CD4-positive, alpha-beta T cell (primary cell): ENCODE results near the gene PAAF1. TPM values are rescaled to one million over a fixed set of nuclear protein-coding genes. Genes with fewer than 3 reads are reported as not detected.
"Not testable (repeated sequence)": the region's sequence is repeated elsewhere in the genome, so short reads cannot be mapped to it uniquely, and the experiment has no call there.

ENCODE experiments used
- ATAC-seq: fragments of 200-7000 bp; cut with Tn5 transposase; one replicate; pipeline ENCODE4 v1.10.0; 2022; ENCODE audit warnings: mild to moderate bottlenecking; ENCODE audit not compliant: poor library complexity
- CTCF ChIA-PET: fragments of 350-600 bp; sonication (Branson Sonifier 250); formaldehyde crosslinking; loops from one replicate; lab custom pipeline; 2021; ENCODE audit warnings: antibody characterized with exemption, inconsistent platforms; lab: Charles Lee
- POLR2A ChIA-PET: fragments of 350-600 bp; sonication (Branson Sonifier 250); formaldehyde crosslinking; loops from one replicate; lab custom pipeline; 2021; ENCODE audit warnings: antibody characterized with exemption, inconsistent platforms; lab: Charles Lee
- DNase-seq, 14 experiments: peaks; one replicate each; pipeline ENCODE4 v3.0.0-alpha.2; 2013 to 2020; ENCODE audit warnings: mixed read lengths in 2 of 14
- H3K27ac ChIP-seq, 2 donors: one replicate each; pipeline versions ENCODE4 v1.5.1 to v1.7.0; 2013; ENCODE audit warnings: low read length in 2 of 2, low read depth in 1 of 2, mild to moderate bottlenecking in 1 of 2
- H3K27me3 ChIP-seq, 2 experiments: 1 replicate in 1 of 2; 2 replicates in 1 of 2; pipeline versions ENCODE4 v1.6.1 to v1.7.0; 2013; ENCODE audit warnings: low read length in 2 of 2, control low read depth in 1 of 2, mild to moderate bottlenecking in 1 of 2, moderate library complexity in 1 of 2; ENCODE audit not compliant: insufficient read depth in 2 of 2, control insufficient read depth in 1 of 2
- H3K36me3 ChIP-seq: one replicate; pipeline ENCODE4 v1.6.1; 2013; ENCODE audit warnings: low read length, control low read depth; ENCODE audit not compliant: insufficient read depth
- H3K4me1 ChIP-seq: one replicate; pipeline ENCODE4 v1.6.1; 2013; ENCODE audit warnings: low read length, control low read depth; ENCODE audit not compliant: insufficient read depth
- H3K4me3 ChIP-seq: one replicate; pipeline ENCODE4 v1.5.1; 2013; ENCODE audit warnings: mild to moderate bottlenecking, low read length, moderate library complexity
- H3K9me3 ChIP-seq, 2 experiments: 1 replicate in 1 of 2; 2 replicates in 1 of 2; pipeline versions ENCODE4 v1.6.1 to v1.7.0; 2013; ENCODE audit warnings: low read length in 2 of 2, mild to moderate bottlenecking in 2 of 2, control low read depth in 1 of 2, moderate library complexity in 1 of 2; ENCODE audit not compliant: control insufficient read depth in 1 of 2, insufficient read depth in 1 of 2
- H3K27ac Mint-ChIP-seq: one replicate; pipeline ENCODE4 v1.8.0; 2020; ENCODE audit warnings: mixed read lengths
- H3K27me3 Mint-ChIP-seq: one replicate; pipeline ENCODE4 v1.8.0; 2021; ENCODE audit warnings: mixed read lengths
- H3K36me3 Mint-ChIP-seq: one replicate; pipeline ENCODE4 v1.8.0; 2021; ENCODE audit warnings: low read depth, mixed read lengths
- H3K4me1 Mint-ChIP-seq: one replicate; pipeline ENCODE4 v1.8.0; 2021; ENCODE audit warnings: low read depth, mixed read lengths
- H3K4me3 Mint-ChIP-seq: one replicate; pipeline ENCODE4 v1.8.0; 2020; ENCODE audit warnings: mild to moderate bottlenecking, mixed read lengths
- H3K9me3 Mint-ChIP-seq: one replicate; pipeline ENCODE4 v1.8.0; 2020; ENCODE audit warnings: mixed read lengths
- intact Hi-C, 2 experiments: fragments of 100-400 bp; cut with DNase I in 1 of 2; cut with micrococcal nuclease in 1 of 2; formaldehyde crosslinking; loops; one replicate each; pipeline versions ENCODE4 v1.15.1 to v1.9.0; 2023 to 2025; cut with DNase I, micrococcal nuclease
- total RNA-seq, 174 experiments: library from RNA in 2 of 174; stranded (reverse) in 2 of 174; gene quantifications; one replicate each; pipeline ENCODE4 v1.2.3 and lab custom pipeline; 2021 to 2026
- TF ChIP-seq, protein P1 (sequence below): fragments of 200-600 bp; IDR thresholded peaks from one replicate; pipeline ENCODE4 v1.8.0; 2022; ENCODE audit warnings: antibody characterized with exemption, mild to moderate bottlenecking

PAAF1 gene
- total RNA-seq, 2 experiments from 2014 or later = 6.2 to 7.6 TPM

DNA sequence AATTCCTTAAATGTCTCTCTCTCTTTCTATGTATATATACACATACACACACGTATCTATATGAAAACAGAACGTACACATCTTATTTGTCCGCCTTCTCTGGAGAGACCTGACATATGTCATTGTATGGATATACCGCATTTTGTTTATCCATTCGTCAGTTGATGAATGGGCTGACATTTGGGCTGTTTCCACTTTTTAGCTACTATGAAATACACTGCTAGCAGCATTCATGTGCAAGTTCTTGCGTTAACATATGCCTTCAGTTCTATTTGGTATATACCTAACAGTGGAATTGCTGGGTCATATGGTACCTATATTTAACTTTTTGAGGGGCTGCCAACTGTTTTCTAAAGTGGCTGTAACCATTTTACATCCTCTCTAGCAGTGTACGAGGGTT lies 56.0 kb downstream of the PAAF1 start:
- peaks cover 33% of the 10 kb centered on the region for H3K36me3 ChIP-seq
- H3K27ac ChIP-seq = no peak overlapping the region
- H3K36me3 Mint-ChIP-seq = peaks cover 62% of the 10 kb centered on the region
- H3K4me3 Mint-ChIP-seq = no peak overlapping the region
- H3K27me3 ChIP-seq = no peaks in the 10 kb centered on the region
- POLR2A ChIA-PET = no interaction called here
- TF ChIP-seq, protein P1, sequence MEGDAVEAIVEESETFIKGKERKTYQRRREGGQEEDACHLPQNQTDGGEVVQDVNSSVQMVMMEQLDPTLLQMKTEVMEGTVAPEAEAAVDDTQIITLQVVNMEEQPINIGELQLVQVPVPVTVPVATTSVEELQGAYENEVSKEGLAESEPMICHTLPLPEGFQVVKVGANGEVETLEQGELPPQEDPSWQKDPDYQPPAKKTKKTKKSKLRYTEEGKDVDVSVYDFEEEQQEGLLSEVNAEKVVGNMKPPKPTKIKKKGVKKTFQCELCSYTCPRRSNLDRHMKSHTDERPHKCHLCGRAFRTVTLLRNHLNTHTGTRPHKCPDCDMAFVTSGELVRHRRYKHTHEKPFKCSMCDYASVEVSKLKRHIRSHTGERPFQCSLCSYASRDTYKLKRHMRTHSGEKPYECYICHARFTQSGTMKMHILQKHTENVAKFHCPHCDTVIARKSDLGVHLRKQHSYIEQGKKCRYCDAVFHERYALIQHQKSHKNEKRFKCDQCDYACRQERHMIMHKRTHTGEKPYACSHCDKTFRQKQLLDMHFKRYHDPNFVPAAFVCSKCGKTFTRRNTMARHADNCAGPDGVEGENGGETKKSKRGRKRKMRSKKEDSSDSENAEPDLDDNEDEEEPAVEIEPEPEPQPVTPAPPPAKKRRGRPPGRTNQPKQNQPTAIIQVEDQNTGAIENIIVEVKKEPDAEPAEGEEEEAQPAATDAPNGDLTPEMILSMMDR = no peak
- no peaks in the 10 kb centered on the region for H3K4me1 Mint-ChIP-seq
- no peaks in the 10 kb centered on the region for H3K27me3 Mint-ChIP-seq
- CTCF ChIA-PET = no interaction called here
- ATAC-seq (no peak), DNase-seq (no peak)
- H3K9me3 Mint-ChIP-seq = no peaks in the 10 kb centered on the region
- H3K4me1 ChIP-seq = no peaks in the 10 kb centered on the region
- peaks cover 0 to 11% of the 10 kb centered on the region in 2 experiments for H3K9me3 ChIP-seq
- no peak overlapping the region for H3K4me3 ChIP-seq
- no peak overlapping the region for H3K27ac Mint-ChIP-seq
- intact Hi-C loops = loop anchor here in 1 of 2 experiments (5.0 kb wide), 1 partner anchor 305 kb away; no protein-coding TSS in a partner anchor

GRCh38 chr11:73936047-73936446 lies 59.2 kb downstream of the PAAF1 start:
- Histone ChIP-seq H3K9me3 (peaks cover 0 to 14% of the 10 kb centered on the region in 2 experiments), H3K36me3 (peaks cover 16% of the 10 kb centered on the region)
- intact Hi-C loops, H3K4me1 Mint-ChIP-seq, H3K27ac Mint-ChIP-seq, H3K4me3 ChIP-seq, POLR2A ChIA-PET, H3K27me3 Mint-ChIP-seq, H3K27me3 ChIP-seq, H3K4me3 Mint-ChIP-seq, ATAC-seq, H3K27ac ChIP-seq, H3K9me3 Mint-ChIP-seq, DNase-seq, CTCF ChIA-PET, H3K4me1 ChIP-seq: not testable (repeated sequence)
- peaks cover 46% of the 10 kb centered on the region for H3K36me3 Mint-ChIP-seq

GRCh38 chr11:73939096-73939495 lies 62.3 kb downstream of the PAAF1 start:
- ChIA-PET POLR2A (no interaction called here), CTCF (no interaction called here)
- Histone ChIP-seq H3K36me3 (peaks cover 6% of the 10 kb centered on the region), H3K27ac (no peak overlapping the region), H3K4me3 (no peak overlapping the region), H3K9me3 (peaks cover 0 to 14% of the 10 kb centered on the region in 2 experiments), H3K27me3 (no peaks in the 10 kb centered on the region), H3K4me1 (no peaks in the 10 kb centered on the region)
- H3K9me3 Mint-ChIP-seq = no peaks in the 10 kb centered on the region
- no peak overlapping the region for H3K27ac Mint-ChIP-seq
- no peak overlapping the region for H3K4me3 Mint-ChIP-seq
- DNase-seq (no peak), ATAC-seq (no peak)
- peaks cover 26% of the 10 kb centered on the region for H3K36me3 Mint-ChIP-seq
- no peaks in the 10 kb centered on the region for H3K27me3 Mint-ChIP-seq
- TF ChIP-seq, protein P1 = no peak
- intact Hi-C loops = no loop called here
- H3K4me1 Mint-ChIP-seq = no peaks in the 10 kb centered on the region
